GM19043 (cell line): ENCODE results near the gene UBASH3A.

Source experiments
- ATAC-seq: cut with Tn5 transposase; IDR thresholded peaks from one replicate; pipeline ENCODE4 v1.9.1; 2021; ENCODE audit warnings: low read depth; ENCODE audit not compliant: unreplicated experiment

Gene UBASH3A

GRCh38 chr21:42445311-42445710, 41.6 kb downstream of the UBASH3A start:
- no peak for ATAC-seq

DNA sequence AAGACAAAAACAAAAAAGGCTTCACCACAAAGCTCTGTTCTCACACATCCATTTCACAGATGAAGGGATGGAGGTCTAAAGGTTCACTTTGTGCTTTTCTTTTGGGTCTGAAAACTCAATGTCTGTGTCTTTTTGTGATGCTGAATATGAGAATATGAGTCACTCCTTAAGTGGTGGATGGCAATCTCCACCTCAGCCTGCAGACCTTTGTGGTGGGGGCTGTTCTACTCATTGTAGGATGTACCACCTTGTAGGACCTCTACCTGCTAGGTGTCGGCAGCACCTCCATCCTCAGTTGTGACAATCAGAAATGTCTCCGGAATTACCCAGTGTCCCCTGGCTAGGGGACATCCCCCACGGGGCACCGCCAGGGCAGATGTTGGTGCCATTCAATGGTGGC, 42.8 kb downstream of the UBASH3A start:
- no peak for ATAC-seq

GRCh38 chr21:42447182-42447581, 43.5 kb downstream of the UBASH3A start:
- ATAC-seq, result no peak

DNA sequence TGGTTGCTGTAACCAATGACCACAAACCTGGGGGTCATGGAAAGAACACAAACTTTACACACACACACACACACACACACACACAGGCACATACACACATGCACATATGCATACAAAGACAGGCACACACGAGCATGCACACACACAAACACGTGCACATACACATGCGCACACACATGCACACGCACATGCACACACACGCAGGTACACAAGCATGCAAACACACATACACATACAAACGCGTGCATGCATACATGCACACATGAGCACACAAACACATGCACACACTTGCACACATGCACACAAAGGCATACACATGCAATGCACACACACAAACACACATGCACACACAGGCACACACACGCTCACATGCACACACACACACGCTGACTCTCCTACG, 44.0 kb downstream of the UBASH3A start:
- ATAC-seq, result no peak

DNA sequence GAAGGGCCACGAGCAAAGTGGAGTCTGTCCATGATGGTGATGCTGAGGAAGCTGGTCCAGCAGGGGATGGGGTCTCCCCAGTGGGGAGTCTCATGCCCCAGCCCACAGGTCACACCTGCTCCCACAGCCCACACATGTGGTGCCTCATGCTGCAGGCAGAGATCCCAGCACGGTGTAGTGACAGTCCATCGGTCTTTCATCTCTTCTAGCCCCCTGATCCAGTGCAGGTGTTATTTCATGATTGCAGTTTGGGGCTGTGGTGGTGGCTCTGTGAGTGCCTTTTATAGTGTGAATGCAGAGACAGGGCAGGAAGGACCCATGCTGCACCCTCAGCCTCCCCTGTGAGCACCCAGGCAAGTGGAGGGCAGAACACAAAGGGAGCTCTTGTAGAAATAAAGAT, 45.0 kb downstream of the UBASH3A start:
- no peak for ATAC-seq

DNA sequence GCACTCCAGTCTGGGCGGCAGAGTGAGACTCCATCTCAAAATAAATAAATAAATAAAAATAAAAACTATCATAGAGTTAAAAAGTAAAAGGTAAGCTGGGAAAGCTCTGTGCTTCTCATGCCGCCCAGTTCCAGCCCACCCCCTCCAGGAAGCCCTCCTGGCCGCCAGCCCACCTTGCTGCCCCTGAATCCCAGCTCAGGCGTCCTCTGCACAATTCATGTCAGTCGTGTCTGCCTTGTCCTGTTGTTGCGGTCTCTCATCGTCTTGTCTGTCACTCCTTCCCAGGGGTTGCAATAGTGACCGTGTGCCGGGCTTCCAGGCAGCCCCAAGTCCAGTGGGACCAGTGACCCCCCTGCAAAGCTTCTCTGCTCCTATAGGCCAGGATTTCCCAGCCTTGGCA, 48.2 kb downstream of the UBASH3A start:
- ATAC-seq, result no peak

GRCh38 chr21:42452401-42453223, 48.9 kb downstream of the UBASH3A start:
- ATAC-seq, result no peak

DNA sequence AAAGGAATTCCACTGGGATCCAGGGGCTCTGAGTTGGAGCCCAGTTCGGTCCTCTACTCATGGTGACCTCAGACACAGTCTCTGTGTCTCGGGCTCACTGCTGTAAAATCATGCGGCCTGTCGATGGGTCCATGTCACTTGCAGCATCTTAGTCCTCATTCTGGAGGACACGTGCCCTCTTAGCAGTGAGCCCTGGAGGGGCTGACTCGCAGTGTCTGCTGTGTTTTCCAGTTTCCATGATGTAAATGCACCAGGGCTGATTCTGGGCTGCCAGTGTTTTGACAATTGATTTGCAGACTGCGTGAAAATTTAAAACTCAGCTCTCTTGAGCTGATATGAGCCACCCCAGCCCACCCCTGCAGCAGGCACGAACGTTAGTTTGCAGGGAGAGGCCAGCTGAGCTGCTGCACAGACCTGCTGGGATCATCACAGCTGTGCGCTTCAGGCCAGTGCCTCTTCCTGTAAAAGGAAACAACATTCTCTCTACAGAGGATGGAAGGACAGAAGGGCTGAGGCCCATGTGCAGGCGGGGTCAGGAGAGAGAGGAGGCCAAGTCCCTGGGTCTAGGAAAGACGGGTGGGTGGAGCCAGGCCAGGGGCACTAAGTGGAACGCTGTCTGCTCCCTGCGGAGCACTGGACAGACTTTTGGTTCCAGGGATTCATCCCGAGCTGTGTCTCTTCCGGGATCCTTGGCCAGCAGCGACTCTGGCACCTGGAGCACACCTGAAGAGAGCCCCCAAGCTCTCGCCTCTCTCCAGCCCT, 49.7 kb downstream of the UBASH3A start:
- ATAC-seq, result no peak

- no peak for ATAC-seq
Observed at GRCh38 chr21:42453986-42454570, 50.4 kb downstream of the UBASH3A start.

- ATAC-seq, result no peak
Observed at GRCh38 chr21:42454786-42455185, 51.1 kb downstream of the UBASH3A start.

DNA sequence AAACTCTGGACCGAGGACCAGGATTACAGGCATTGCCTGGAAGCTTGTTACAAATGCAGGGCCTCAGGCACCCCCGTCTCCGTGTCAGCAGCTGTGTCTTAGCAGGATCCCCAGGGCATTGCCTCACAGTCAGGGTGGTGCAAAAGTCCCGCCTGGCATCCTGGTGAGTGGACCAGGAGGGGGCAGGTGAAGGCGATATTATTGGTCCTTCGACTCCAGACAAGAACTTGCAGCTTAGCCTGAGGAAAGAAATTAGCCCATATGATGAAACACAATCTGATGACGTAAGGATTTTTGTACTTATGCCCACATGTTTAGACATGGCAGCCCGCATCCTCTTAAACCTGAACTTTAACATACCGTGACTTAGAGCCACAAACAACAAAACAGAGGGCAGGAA, 51.5 kb downstream of the UBASH3A start:
- ATAC-seq, result no peak

DNA sequence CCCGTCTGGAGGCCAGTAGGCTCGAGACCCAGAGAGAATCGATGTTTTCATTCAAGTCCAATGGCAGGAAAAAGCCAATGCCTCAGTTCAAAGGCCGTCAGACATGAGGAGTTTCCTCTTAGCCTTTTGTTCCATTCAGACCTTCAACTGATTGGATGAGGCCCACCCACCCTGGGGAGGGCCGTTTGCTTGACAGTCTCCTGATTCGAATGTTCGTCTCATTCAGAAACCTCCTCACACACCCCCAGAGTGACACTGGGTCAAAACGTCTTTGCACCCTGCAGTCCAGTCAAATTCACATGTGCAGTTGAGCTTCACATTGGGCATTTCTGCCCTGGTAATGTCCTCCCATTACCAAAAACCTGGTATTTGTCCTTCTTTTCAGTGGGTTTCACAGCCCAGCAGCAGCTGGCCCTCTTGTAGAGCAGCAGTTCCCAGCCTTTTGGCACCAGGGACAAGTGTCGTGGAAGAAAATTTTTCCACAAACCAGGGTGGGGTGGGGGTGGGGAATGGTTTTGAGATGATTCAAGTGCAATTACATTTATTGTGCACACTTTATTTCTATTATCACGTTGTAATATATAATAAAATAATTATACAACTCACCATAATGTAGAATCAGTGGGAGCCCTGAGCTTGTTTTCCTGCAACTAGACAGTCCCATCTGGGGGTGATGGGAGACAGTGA, 52.2 kb downstream of the UBASH3A start:
- ATAC-seq, result no peak

DNA sequence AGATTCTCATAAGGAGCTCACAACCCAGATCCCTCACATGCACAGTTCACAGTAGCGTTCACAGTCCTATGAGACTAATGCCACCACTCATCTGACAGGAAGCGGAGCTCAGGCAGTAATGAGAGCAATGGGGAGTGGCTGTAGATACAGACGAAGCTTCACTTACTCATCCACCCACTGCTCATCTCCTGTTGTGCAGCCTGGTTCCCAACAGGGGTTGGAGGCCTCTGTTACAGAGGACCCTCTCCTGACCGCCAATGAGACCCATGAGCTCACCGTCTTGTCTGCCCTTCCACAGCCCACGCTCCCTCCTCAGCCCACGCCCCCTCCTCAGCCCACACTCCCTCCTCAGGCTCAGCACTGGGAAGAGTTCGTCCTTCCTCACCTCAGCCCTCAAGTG, 52.8 kb downstream of the UBASH3A start:
- no peak for ATAC-seq

DNA sequence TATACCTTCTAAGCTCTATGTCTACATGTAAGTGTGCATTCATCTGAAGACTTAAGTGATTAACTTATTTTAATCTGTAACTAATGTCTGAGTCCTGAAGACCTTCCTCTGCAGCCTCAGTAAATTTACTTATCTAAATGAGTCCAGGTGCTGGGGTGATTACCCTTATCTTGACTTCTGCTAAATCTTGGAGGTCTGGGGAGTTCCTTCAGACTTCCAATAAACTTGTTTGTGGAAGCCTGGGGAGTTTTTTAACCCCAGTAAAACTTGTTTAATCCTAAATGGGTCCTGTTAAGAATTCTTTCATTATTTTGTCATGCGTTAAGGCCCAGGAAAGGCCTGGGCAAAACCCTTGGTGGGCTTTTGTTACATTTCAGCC, 55.4 kb downstream of the UBASH3A start:
- ATAC-seq, result no peak

- no peak for ATAC-seq
Observed at GRCh38 chr21:42459546-42460215, 56.0 kb downstream of the UBASH3A start.

- peak; percentile 66 for ATAC-seq
Observed at GRCh38 chr21:42460391-42461184, 56.9 kb downstream of the UBASH3A start.

DNA sequence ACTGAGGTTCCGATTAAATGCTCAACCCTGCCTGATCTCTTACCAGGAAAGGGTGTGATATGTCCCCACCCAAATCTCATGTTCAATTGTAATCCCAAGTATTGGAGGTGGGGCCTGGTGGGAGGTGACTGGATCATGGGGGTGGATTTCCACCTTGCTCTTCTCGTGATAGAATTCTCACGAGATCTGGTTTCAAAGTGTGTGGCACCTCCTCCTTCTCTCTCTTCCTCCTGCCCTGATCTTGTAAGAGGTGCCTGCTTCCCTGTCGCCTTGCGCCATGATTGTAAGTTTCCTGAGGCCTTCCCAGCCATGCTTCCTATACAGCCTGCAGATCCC, 57.5 kb downstream of the UBASH3A start:
- no peak for ATAC-seq

- no peak for ATAC-seq
Observed at GRCh38 chr21:42461881-42462877, 58.5 kb downstream of the UBASH3A start.
